ENCODE results near the gene ASB2. TPM values are rescaled to one million over a fixed set of nuclear protein-coding genes. Genes with fewer than 3 reads are reported as not detected.

The ASB2 gene
- total and polyA plus RNA-seq, 2 of the 4 experiments (the other 2 are of a cell fraction), result 0.54 to 0.77 TPM

- Histone ChIP-seq H3K27me3 (ENCODE audit: control insufficient read depth, insufficient read depth, low read length) (peaks cover 2% of the 10 kb centered on the region; the same call in 1 of the 2 replicates), H3K4ac (ENCODE audit: low read depth, low read length) (no peak overlapping the region), H3K36me3 (ENCODE audit: control insufficient read depth, insufficient read depth, low read length) (no peaks in the 10 kb centered on the region), H3K9me1 (ENCODE audit: insufficient read depth, low read length) (peaks cover 12% of the 10 kb centered on the region), H2BK20ac (ENCODE audit: low read depth, low read length) (0 out of 2 replicates have a peak overlapping the region, but pooled peaks have one; percentile 13), H3K14ac (replicated peaks; ENCODE audit: low read depth, low read length) (no peak overlapping the region), H3K23ac (ENCODE audit: low read depth, low read length) (no peak overlapping the region), H3K4me2 (ENCODE audit: low read depth, low read length) (no peak overlapping the region), H2BK120ac (ENCODE audit: low read depth, low read length) (no peak overlapping the region), H3K9ac (ENCODE audit: low read depth, low read length) (no peak overlapping the region), H2AFZ (replicated peaks; ENCODE audit: low read length, poor library complexity) (no peak overlapping the region), H2BK5ac (ENCODE audit: low read depth, low read length, poor library complexity, severe bottlenecking) (no peak overlapping the region), H3K56ac (ENCODE audit: extremely low read depth, insufficient read depth, low read length) (no peak overlapping the region), H4K5ac (ENCODE audit: low read depth, low read length) (no peak overlapping the region), H4K8ac (ENCODE audit: low read depth in 2 of 2, low read length in 2 of 2) (no peak overlapping the region), H3K4me3 (ENCODE audit: insufficient read depth, low read depth, low read length) (no peak overlapping the region), H2AK9ac (replicated peaks; ENCODE audit: low read depth, low read length, poor library complexity) (no peak overlapping the region), H3K9me3 (ENCODE audit: control insufficient read depth, insufficient read depth, low read length) (no peaks in the 10 kb centered on the region), H2BK15ac (ENCODE audit: low read depth, low read length) (no peak overlapping the region), H4K91ac (ENCODE audit: insufficient read depth, low read depth, low read length) (no peak overlapping the region), H3K4me1 (ENCODE audit: control insufficient read depth, insufficient read depth, low read length) (peaks cover 18% of the 10 kb centered on the region), H4K20me1 (ENCODE audit: insufficient read depth, low read length) (peaks cover 4% of the 10 kb centered on the region; the same call in 1 of the 2 replicates), H2AK5ac (ENCODE audit: low read depth, low read length) (no peak overlapping the region), H3K79me1 (ENCODE audit: low read depth in 1 of 2, low read length in 2 of 2) (no peaks in the 10 kb centered on the region), H3K27ac (ENCODE audit: insufficient read depth, low read length) (no peak overlapping the region), H3K18ac (ENCODE audit: low read depth, low read length) (no peak overlapping the region)
- TF ChIP-seq MAZ (IDR thresholded peaks at IDR 0.05; ENCODE audit: borderline replicate concordance, low read depth, low read length), result no peak
- no peak for TF ChIP-seq FOS (IDR thresholded peaks at IDR 0.05; ENCODE audit: low read depth, low read length)
- no peak for TF ChIP-seq ELK1 (IDR thresholded peaks at IDR 0.05; ENCODE audit: borderline replicate concordance, low read depth, low read length)
- no peak for TF ChIP-seq RAD21 (IDR thresholded peaks at IDR 0.05; ENCODE audit: low read length)
- no peak for TF ChIP-seq CEBPB (IDR thresholded peaks at IDR 0.05; ENCODE audit: low read depth, low read length)
- no peak for TF ChIP-seq RCOR1 (IDR thresholded peaks at IDR 0.05; ENCODE audit: insufficient replicate concordance, low read length)
- TF ChIP-seq, protein P1, sequence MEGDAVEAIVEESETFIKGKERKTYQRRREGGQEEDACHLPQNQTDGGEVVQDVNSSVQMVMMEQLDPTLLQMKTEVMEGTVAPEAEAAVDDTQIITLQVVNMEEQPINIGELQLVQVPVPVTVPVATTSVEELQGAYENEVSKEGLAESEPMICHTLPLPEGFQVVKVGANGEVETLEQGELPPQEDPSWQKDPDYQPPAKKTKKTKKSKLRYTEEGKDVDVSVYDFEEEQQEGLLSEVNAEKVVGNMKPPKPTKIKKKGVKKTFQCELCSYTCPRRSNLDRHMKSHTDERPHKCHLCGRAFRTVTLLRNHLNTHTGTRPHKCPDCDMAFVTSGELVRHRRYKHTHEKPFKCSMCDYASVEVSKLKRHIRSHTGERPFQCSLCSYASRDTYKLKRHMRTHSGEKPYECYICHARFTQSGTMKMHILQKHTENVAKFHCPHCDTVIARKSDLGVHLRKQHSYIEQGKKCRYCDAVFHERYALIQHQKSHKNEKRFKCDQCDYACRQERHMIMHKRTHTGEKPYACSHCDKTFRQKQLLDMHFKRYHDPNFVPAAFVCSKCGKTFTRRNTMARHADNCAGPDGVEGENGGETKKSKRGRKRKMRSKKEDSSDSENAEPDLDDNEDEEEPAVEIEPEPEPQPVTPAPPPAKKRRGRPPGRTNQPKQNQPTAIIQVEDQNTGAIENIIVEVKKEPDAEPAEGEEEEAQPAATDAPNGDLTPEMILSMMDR (conservative IDR thresholded peaks at IDR 0.05; ENCODE audit: low read depth, low read length), result no peak
- TF ChIP-seq SMC3 (IDR thresholded peaks at IDR 0.05; ENCODE audit: low read depth, low read length), result no peak
- no peak for TF ChIP-seq MXI1 (IDR thresholded peaks at IDR 0.05; ENCODE audit: borderline replicate concordance, low read depth, low read length)
- no peak for TF ChIP-seq NFE2L2 (IDR thresholded peaks at IDR 0.05; ENCODE audit: low read depth, low read length)
- TF ChIP-seq BHLHE40 (IDR thresholded peaks at IDR 0.05; ENCODE audit: low read depth, low read length), result no peak
- TF ChIP-seq POLR2A (IDR thresholded peaks at IDR 0.05; ENCODE audit: low read depth, low read length), result no peak
- no peak for TF ChIP-seq CHD1 (IDR thresholded peaks at IDR 0.05; ENCODE audit: low read depth, low read length)
- WGBS, 2 experiments (ENCODE audit: extremely low coverage in 2 of 2, insufficient read length in 1 of 2), result 60% methylated on average over 4 of the region's 10 CpGs; no CpG with 5 or more reads in 1 of the 2 experiments
- ChIA-PET POLR2A (ENCODE audit: unreplicated experiment) (no interaction called here), CTCF (no interaction called here)
- no TSS peak for BruUV-seq (replicated peaks)
- no peak for DNase-seq
- ATAC-seq (ENCODE audit: low read depth), result no peak
- intact Hi-C loops (cut with micrococcal nuclease) (no loop called here), dilution Hi-C loops (cut with HindIII; ENCODE audit: low sequenced_read_pairs, unreplicated experiment) (no loop called here), in situ Hi-C loops (cut with MboI; ENCODE audit: low sequenced_read_pairs) (no loop called here)
These were observed 8.6 kb downstream of the ASB2 start for GRCh38 chr14:93967637-93968250.

Measured in IMR-90 (cell line).